Neural progenitor cell (in vitro differentiated cells): ENCODE results near the gene SOX5.

ENCODE experiments used
- CTCF ChIP-seq: fragments of 200-600 bp; sonication (generic); IDR thresholded peaks from 2 replicates; pipeline ENCODE4 v1.5.1; 2017; ENCODE audit warnings: antibody characterized with exemption, mild to moderate bottlenecking
- EZH2 ChIP-seq: fragments of 200-600 bp; sonication (generic); IDR thresholded peaks from 2 replicates; pipeline ENCODE4 v1.6.1; 2017; ENCODE audit warnings: antibody characterized with exemption, mild to moderate bottlenecking, moderate library complexity

- TF ChIP-seq CTCF: no peak
- no peak for TF ChIP-seq EZH2
These were observed 195.7 kb downstream of the SOX5 start for GRCh38 chr12:23753628-23754365.
